ENCODE data around the gene CRMP1. TPM values are rescaled to one million over a fixed set of nuclear protein-coding genes. Genes with fewer than 3 reads are reported as not detected.

Gene CRMP1
- total and polyA plus RNA-seq, 2 of the 4 experiments (the other 2 are of a cell fraction) = 4.1 to 7.4 TPM

GRCh38 chr4:5782829-5783476, 109.9 kb downstream of the CRMP1 start:
- ChIA-PET POLR2A (ENCODE audit: unreplicated experiment) (no interaction called here), CTCF (no interaction called here)
- Histone ChIP-seq H3K27me3 (ENCODE audit: control insufficient read depth, insufficient read depth, low read length) (no peaks in the 10 kb centered on the region), H2BK120ac (ENCODE audit: low read depth, low read length) (no peak overlapping the region), H2AK5ac (ENCODE audit: low read depth, low read length) (no peak overlapping the region), H4K20me1 (ENCODE audit: insufficient read depth, low read length) (no peaks in the 10 kb centered on the region; the same call in 1 of the 2 replicates), H2AK9ac (replicated peaks; ENCODE audit: low read depth, low read length, poor library complexity) (no peak overlapping the region), H2AFZ (replicated peaks; ENCODE audit: low read length, poor library complexity) (no peak overlapping the region), H3K18ac (ENCODE audit: low read depth, low read length) (no peak overlapping the region), H3K4me3 (ENCODE audit: insufficient read depth, low read depth, low read length) (no peak overlapping the region), H3K9ac (ENCODE audit: low read depth, low read length) (no peak overlapping the region), H4K8ac (ENCODE audit: low read depth in 2 of 2, low read length in 2 of 2) (no peak overlapping the region), H3K9me1 (ENCODE audit: insufficient read depth, low read length) (peaks cover 23% of the 10 kb centered on the region), H3K4me2 (ENCODE audit: low read depth, low read length) (no peak overlapping the region), H3K36me3 (ENCODE audit: control insufficient read depth, insufficient read depth, low read length) (peaks cover 37% of the 10 kb centered on the region), H3K14ac (replicated peaks; ENCODE audit: low read depth, low read length) (no peak overlapping the region), H3K9me3 (ENCODE audit: control insufficient read depth, insufficient read depth, low read length) (no peaks in the 10 kb centered on the region), H3K4me1 (ENCODE audit: control insufficient read depth, insufficient read depth, low read length) (peaks cover 11% of the 10 kb centered on the region), H4K5ac (ENCODE audit: low read depth, low read length) (no peak overlapping the region), H3K23ac (ENCODE audit: low read depth, low read length) (no peak overlapping the region), H4K91ac (ENCODE audit: insufficient read depth, low read depth, low read length) (no peak overlapping the region), H3K4ac (ENCODE audit: low read depth, low read length) (no peak overlapping the region), H2BK20ac (ENCODE audit: low read depth, low read length) (no peak overlapping the region), H3K79me1 (ENCODE audit: low read depth in 1 of 2, low read length in 2 of 2) (peaks cover 19 to 44% of the 10 kb centered on the region in 2 experiments), H2BK15ac (ENCODE audit: low read depth, low read length) (no peak overlapping the region), H3K56ac (ENCODE audit: extremely low read depth, insufficient read depth, low read length) (no peak overlapping the region), H2BK5ac (ENCODE audit: low read depth, low read length, poor library complexity, severe bottlenecking) (no peak overlapping the region), H3K27ac (ENCODE audit: insufficient read depth, low read length) (no peak overlapping the region)
- WGBS, 2 experiments (ENCODE audit: extremely low coverage in 2 of 2, insufficient read length in 1 of 2) = 93% methylated on average over 3 of the region's 6 CpGs; no CpG with 5 or more reads in 1 of the 2 experiments
- ATAC-seq (ENCODE audit: low read depth) = no peak
- dilution Hi-C loops (cut with HindIII; ENCODE audit: low sequenced_read_pairs, unreplicated experiment) = no loop called here
- no TSS peak for BruUV-seq (replicated peaks)
- no peak for TF ChIP-seq RCOR1 (IDR thresholded peaks at IDR 0.05; ENCODE audit: insufficient replicate concordance, low read length)
- TF ChIP-seq SMC3 (IDR thresholded peaks at IDR 0.05; ENCODE audit: low read depth, low read length) = no peak
- no peak for TF ChIP-seq MAZ (IDR thresholded peaks at IDR 0.05; ENCODE audit: borderline replicate concordance, low read depth, low read length)
- no peak for TF ChIP-seq USF2 (IDR thresholded peaks at IDR 0.05; ENCODE audit: low read depth, low read length)
- TF ChIP-seq FOS (IDR thresholded peaks at IDR 0.05; ENCODE audit: low read depth, low read length) = no peak
- no peak for TF ChIP-seq MAFK (IDR thresholded peaks at IDR 0.05; ENCODE audit: low read depth, low read length)
- no peak for TF ChIP-seq CTCF (conservative IDR thresholded peaks at IDR 0.05; ENCODE audit: low read depth, low read length)
- no peak for TF ChIP-seq RAD21 (IDR thresholded peaks at IDR 0.05; ENCODE audit: low read length)
- TF ChIP-seq RFX5 (IDR thresholded peaks at IDR 0.05; ENCODE audit: low read depth, low read length) = no peak
- no peak for TF ChIP-seq CHD1 (IDR thresholded peaks at IDR 0.05; ENCODE audit: low read depth, low read length)
- TF ChIP-seq CEBPB (IDR thresholded peaks at IDR 0.05; ENCODE audit: low read depth, low read length) = no peak
- TF ChIP-seq, protein P1, sequence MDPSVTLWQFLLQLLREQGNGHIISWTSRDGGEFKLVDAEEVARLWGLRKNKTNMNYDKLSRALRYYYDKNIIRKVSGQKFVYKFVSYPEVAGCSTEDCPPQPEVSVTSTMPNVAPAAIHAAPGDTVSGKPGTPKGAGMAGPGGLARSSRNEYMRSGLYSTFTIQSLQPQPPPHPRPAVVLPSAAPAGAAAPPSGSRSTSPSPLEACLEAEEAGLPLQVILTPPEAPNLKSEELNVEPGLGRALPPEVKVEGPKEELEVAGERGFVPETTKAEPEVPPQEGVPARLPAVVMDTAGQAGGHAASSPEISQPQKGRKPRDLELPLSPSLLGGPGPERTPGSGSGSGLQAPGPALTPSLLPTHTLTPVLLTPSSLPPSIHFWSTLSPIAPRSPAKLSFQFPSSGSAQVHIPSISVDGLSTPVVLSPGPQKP (IDR thresholded peaks at IDR 0.05; ENCODE audit: borderline replicate concordance, low read depth, low read length) = no peak
- no peak for TF ChIP-seq NFE2L2 (IDR thresholded peaks at IDR 0.05; ENCODE audit: low read depth, low read length)
- TF ChIP-seq MXI1 (IDR thresholded peaks at IDR 0.05; ENCODE audit: borderline replicate concordance, low read depth, low read length) = no peak
- TF ChIP-seq BHLHE40 (IDR thresholded peaks at IDR 0.05; ENCODE audit: low read depth, low read length) = no peak
- TF ChIP-seq POLR2A (IDR thresholded peaks at IDR 0.05; ENCODE audit: low read depth, low read length) = no peak
- intact Hi-C loops (cut with micrococcal nuclease) = no loop called here
- no peak for DNase-seq
- in situ Hi-C loops (cut with MboI; ENCODE audit: low sequenced_read_pairs) = no loop called here
